ENCODE data around the gene QSOX1. TPM values are rescaled to one million over a fixed set of nuclear protein-coding genes. Genes with fewer than 3 reads are reported as not detected.

Gene QSOX1
- total RNA-seq, 1 donor from 2014 or later: 20.0 TPM

- no peak for DNase-seq
These were observed 81.0 kb downstream of the QSOX1 start for GRCh38 chr1:180235502-180236239.

DNA sequence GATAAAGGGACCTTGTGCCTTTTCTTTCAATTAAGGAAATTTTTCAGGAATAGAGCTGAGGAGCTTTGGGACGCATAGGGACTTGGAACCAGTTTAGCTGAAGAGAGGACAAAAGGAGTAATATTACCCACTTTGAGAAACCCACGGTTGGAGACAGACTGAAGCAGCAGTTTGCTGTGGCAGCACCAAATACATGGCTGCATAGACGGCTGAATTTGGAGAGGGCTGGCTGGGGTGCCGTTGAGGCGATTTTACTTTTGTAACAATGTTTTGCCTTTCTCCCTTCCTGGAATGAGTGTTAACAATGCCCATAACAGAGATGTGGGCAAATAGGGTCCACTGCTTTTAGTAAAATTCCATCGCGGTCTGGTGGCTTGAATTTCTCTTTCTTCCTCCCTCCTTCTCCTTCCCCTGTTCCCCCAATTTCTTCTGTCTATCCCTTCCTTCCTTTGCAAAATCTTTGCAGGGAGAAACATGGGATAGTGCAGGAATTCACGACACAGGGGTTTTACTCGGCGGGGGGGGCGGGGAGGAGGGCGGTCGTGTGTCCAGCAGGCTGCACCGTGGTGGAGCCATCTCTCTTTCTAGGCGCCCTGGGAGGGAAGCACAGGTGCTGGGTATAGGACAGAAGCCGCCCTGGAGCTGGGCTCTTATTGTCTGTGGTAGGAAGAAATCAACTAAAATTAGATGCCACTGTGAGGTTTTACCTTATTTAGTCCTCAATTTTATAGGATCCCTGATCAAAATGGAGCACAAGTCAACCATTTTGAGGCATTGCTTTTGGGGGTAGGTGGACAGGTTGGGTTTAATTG, 82.2 kb downstream of the QSOX1 start:
- DNase-seq: no peak

GRCh38 chr1:180237869-180238476, 83.3 kb downstream of the QSOX1 start:
- no peak for DNase-seq

DNA sequence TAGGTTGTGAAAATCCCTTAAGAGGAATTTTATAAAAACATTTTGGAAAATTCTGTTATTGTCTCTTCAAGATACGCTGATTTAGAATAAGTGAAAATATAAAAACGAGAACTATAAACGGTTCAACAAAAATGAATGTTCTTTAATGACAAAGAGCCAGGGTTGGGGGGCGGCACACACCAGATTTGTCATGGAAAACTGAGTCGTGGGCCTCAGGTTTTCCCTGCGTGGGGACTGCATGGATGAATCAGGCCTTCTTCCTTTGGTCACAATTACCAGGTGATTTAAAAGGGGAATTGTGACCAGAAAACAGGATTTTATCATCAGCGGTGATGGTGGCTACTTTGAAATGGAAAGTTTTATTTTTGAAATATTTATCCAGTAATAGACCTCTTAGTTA, 84.0 kb downstream of the QSOX1 start:
- no peak for DNase-seq

- DNase-seq: no peak
These were observed 84.8 kb downstream of the QSOX1 start for GRCh38 chr1:180239145-180240096.

DNA sequence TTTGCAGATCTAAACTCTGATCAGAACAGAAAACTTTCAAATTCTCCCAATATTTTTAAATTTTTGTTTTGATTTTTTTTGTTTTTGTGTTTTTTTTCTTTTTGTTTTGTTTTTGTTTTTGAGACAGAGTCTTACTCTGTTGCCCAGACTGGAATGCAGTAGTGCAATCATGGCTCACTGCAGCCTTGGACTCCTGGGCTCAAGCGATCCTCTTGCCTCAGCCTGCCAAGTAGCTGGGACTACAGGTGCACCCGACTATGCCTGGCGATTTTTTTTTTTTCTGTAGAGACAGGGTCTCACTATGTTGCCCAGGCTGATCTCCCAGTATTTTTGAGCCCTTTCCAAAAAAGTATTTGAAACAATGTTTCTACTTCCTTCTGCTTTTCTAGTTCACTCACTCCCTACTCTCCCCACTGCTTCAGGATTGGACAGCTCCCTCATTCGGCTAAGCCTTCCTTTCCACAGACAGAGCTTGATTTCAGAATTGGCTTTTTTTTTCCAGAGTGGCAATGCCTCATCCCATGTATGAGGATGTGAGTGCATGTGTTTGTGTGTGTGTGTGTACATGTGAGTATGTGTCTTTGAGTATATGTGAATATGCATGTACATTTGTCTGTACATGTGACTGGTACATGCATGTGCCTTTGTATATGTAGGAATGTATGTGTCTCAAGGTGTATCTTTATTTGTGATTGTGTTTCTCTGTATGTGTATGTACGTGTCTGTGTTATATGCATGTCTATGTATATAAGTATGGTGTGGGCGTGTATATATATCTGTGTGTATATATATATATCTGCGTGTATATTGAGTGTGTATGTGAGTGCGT, 87.3 kb downstream of the QSOX1 start:
- no peak for DNase-seq

GRCh38 chr1:180243517-180244221, 89.0 kb downstream of the QSOX1 start:
- DNase-seq: no peak

DNA sequence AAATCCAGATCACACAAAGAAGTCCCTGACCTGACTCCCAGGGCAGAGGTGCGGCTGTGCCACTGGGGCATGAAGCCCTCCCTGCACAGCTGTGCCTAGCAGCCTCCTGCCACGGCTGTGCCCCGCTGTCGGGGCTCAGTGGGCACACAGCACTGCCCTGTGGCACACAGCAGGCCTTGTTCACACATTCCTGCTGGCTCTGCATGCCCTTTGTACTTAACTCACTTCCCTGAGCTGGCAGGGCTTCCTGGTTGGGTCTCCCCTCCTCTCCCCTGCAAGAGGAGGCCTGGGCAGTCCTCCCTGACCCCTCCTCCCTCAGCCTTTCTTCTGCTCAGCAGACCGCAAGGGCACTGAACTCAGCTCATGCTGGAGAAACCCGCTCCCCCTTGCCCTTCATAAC, 90.2 kb downstream of the QSOX1 start:
- no peak for DNase-seq

GRCh38 chr1:180246579-180246978, 91.9 kb downstream of the QSOX1 start:
- DNase-seq: no peak

- no peak for DNase-seq
These were observed 92.4 kb downstream of the QSOX1 start for GRCh38 chr1:180247061-180247460.

GRCh38 chr1:180247580-180247979, 92.9 kb downstream of the QSOX1 start:
- no peak for DNase-seq

GRCh38 chr1:180248176-180248575, 93.5 kb downstream of the QSOX1 start:
- no peak for DNase-seq

DNA sequence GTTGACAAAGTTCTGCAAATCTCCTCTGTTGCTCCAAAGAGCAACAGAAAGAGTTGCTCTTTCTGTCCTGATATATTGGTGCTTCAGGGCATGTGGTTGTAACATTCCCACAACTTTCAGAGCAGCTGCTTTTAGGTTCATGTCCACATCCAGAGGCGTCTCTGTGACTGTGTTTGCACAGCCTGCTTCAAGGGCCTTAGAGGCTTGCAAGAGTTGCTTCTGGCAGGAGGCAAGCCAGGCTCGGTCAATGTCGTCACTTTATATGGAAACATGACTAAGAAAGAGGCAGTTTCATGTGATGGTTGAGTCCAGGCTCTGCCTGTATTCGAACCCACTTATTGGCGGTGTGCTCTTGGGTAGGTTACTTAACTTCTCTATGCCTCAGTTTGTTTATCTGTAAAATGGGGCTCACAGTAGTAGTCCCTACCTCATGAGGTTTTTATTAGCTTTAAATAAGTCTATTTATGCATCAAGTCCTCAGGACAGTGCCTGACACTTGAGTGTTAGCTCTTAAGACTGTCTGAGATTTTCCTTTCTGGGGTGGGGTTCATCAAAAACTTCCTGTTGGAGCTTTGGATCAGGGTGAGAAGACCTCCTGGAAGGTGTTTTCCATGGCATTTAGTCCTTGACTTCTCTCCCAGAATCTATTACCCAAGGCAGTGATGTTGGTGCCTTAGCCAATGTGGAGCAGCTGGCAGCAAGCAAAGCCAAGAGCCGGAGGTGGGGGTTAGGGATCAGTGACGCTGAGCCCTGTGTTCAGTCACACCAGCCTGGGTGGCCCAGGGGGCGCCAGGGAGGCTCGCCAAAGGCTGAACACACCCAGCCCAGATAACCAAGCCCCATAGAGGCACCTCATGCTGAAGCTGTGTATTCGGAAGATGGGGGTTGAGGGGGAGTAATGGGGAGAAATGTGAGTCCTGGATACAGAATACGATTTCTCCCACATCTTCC, 94.3 kb downstream of the QSOX1 start:
- DNase-seq: no peak

DNA sequence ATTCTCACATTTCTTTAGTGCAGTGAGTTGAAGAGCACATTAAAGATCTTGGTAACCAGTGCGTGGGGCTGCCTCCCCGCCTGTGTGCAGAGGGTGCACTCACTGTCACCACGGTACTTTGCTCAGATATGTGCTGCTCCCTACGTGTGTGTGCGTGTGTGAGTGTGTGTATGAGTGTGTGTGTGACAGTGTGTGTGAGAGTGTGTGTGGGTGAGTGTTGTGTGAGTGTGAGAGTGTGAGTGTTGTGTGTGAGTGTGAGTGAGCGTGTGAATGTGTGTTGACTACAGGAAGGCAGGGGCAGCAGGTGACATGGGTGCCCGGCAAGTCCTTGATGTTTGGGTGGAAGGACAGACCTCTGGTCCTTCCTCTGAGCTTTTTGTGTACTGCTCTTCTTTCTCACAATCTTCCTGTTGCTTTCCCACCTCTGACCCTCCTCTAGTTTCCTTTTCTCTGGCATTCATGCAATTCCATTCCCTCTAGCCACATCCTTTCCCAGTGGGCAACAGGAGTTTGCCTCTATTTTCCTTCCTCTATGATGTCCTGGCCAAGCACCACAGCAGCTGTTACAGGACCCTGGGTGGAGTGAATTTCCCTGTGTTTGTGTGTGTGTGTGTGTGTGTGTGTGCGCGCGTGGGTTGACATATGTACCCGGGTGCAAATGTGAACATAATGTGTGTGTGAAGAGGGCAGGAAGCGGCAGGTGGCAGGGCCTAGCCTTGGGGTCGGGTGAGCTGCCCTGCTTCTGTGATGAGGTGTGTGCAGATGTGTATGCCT, 95.2 kb downstream of the QSOX1 start:
- no peak for DNase-seq

DNA sequence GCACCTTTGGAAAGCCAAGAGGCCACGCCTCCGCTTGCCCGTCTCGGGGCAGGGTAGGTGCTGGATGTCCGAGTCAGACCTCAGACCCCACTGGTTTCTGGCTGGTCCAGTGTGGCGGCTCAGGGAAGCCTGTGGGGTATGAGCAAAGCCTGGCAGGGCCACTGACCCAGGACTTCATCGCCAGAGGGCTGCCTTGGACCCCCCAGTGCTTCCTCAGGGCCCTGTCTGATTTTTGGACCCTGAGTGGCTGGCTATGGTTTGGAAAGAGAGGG, 95.8 kb downstream of the QSOX1 start:
- no peak for DNase-seq

- DNase-seq: no peak
These were observed 96.3 kb downstream of the QSOX1 start for GRCh38 chr1:180250883-180251509.

DNA sequence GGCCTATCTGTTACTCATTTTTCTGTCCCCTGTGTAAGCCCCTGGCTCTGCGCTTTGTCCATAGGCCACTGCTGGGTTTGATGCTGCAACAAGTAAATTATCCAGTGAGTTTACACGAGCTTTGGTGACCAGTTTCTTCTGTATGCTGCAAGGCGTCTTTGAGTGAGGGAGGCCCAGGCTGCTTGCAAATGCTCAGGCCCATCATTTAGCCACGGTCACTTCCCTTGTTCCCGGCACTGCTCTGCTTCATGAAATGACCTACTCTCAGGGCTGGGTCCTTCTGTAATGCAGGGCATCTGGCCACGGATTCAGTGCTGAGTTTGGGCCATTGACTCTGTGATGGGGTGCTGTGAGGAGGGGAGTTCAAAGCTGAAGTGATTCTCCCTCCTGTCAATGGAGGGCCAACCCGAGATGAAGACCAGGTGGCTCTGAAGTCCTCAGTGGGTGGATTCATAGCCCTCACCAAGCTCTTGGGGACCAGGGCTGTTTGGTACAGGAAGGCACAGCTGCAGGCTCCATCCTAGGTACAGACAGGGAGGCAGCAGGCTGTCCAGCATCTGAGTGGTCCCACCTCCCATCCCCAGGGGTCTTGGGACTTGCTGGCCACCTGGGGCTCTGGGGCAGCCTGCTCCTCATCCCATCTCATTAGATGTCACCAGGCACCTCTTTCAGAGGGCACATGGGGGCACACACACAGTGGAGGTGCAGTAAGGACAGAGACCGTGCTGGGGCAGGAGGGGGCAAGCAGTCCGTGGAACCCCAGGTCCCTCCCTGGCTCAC, 97.0 kb downstream of the QSOX1 start:
- DNase-seq: no peak

Measured in occipital lobe (tissue), 2 donors.